ENCODE results near the gene TARDBP. TPM values are rescaled to one million over a fixed set of nuclear protein-coding genes. Genes with fewer than 3 reads are reported as not detected.

Gene TARDBP
- total and polyA plus RNA-seq, 9 donors, result 106 to 175 (median 143) TPM

- intact Hi-C loops (cut with DNase I), result no loop called here
- H3K9me3 ChIP-seq, result no peaks in the 10 kb centered on the region
- H3K27ac ChIP-seq, result no peak overlapping the region
- no peaks in the 10 kb centered on the region for H3K36me3 ChIP-seq
- WGBS, 3 donors, result 80 to 85% (median 83%) methylated on average over 2 of the region's 2 CpGs
- DNase-seq, result no peak
- TF ChIP-seq CTCF (IDR thresholded peaks at IDR 0.05), result no peak
- no peak for TF ChIP-seq EP300 (IDR thresholded peaks at IDR 0.05)
- no peak for TF ChIP-seq POLR2A (IDR thresholded peaks at IDR 0.05)
- H3K4me1 ChIP-seq (ENCODE audit: insufficient read depth), result no peaks in the 10 kb centered on the region
- H3K4me3 ChIP-seq, result no peak overlapping the region
- no peaks in the 10 kb centered on the region for H3K27me3 ChIP-seq
Measured at GRCh38 chr1:11024874-11025203, 12.4 kb downstream of the TARDBP start.

- Histone ChIP-seq H3K27ac (no peak overlapping the region), H3K9me3 (no peaks in the 10 kb centered on the region), H3K27me3 (no peaks in the 10 kb centered on the region), H3K4me3 (no peak overlapping the region), H3K4me1 (ENCODE audit: insufficient read depth) (no peaks in the 10 kb centered on the region), H3K36me3 (no peaks in the 10 kb centered on the region)
- TF ChIP-seq CTCF (IDR thresholded peaks at IDR 0.05) (no peak), POLR2A (IDR thresholded peaks at IDR 0.05) (no peak), EP300 (IDR thresholded peaks at IDR 0.05) (no peak)
- DNase-seq, result no peak
- intact Hi-C loops (cut with DNase I), result no loop called here
- 86 to 96% (median 89%) methylated on average over 1 of the region's 1 CpG for WGBS, 3 donors
Measured at GRCh38 chr1:11025618-11026017, 13.2 kb downstream of the TARDBP start.

GRCh38 chr1:11026052-11026451, 13.6 kb downstream of the TARDBP start:
- 53 to 66% (median 57%) methylated on average over 1 of the region's 1 CpG for WGBS, 3 donors
- Histone ChIP-seq H3K36me3 (no peaks in the 10 kb centered on the region), H3K27ac (no peak overlapping the region), H3K9me3 (no peaks in the 10 kb centered on the region), H3K4me3 (no peak overlapping the region), H3K27me3 (no peaks in the 10 kb centered on the region), H3K4me1 (ENCODE audit: insufficient read depth) (no peaks in the 10 kb centered on the region)
- no peak for DNase-seq
- no peak for TF ChIP-seq EP300 (IDR thresholded peaks at IDR 0.05)
- no peak for TF ChIP-seq POLR2A (IDR thresholded peaks at IDR 0.05)
- no peak for TF ChIP-seq CTCF (IDR thresholded peaks at IDR 0.05)
- intact Hi-C loops (cut with DNase I), result no loop called here

GRCh38 chr1:11026903-11027302, 14.4 kb downstream of the TARDBP start:
- no peak for DNase-seq
- Histone ChIP-seq H3K27me3 (no peaks in the 10 kb centered on the region), H3K36me3 (no peaks in the 10 kb centered on the region), H3K27ac (no peak overlapping the region), H3K4me3 (no peak overlapping the region), H3K9me3 (no peaks in the 10 kb centered on the region), H3K4me1 (ENCODE audit: insufficient read depth) (no peaks in the 10 kb centered on the region)
- 85 to 87% (median 86%) methylated on average over 5 of the region's 5 CpGs for WGBS, 3 donors
- intact Hi-C loops (cut with DNase I), result no loop called here
- no peak for TF ChIP-seq POLR2A (IDR thresholded peaks at IDR 0.05)
- TF ChIP-seq EP300 (IDR thresholded peaks at IDR 0.05), result no peak
- no peak for TF ChIP-seq CTCF (IDR thresholded peaks at IDR 0.05)

- Histone ChIP-seq H3K27ac (no peak overlapping the region), H3K27me3 (no peaks in the 10 kb centered on the region), H3K36me3 (no peaks in the 10 kb centered on the region), H3K9me3 (no peaks in the 10 kb centered on the region), H3K4me3 (no peak overlapping the region), H3K4me1 (ENCODE audit: insufficient read depth) (no peaks in the 10 kb centered on the region)
- intact Hi-C loops (cut with DNase I), result no loop called here
- DNase-seq, result no peak
- WGBS, 3 donors, result 66 to 79% (median 68%) methylated on average over 6 of the region's 6 CpGs
- no peak for TF ChIP-seq EP300 (IDR thresholded peaks at IDR 0.05)
- no peak for TF ChIP-seq CTCF (IDR thresholded peaks at IDR 0.05)
- TF ChIP-seq POLR2A (IDR thresholded peaks at IDR 0.05), result no peak
Measured at GRCh38 chr1:11027316-11027715, 14.9 kb downstream of the TARDBP start.
